HuH-7.5 (cell line): ENCODE results near the gene FAM174C.

Experiments
- DNase-seq: peaks from one replicate; pipeline ENCODE4 v3.0.0; 2011; ENCODE audit warnings: low spot score

Gene FAM174C

GRCh38 chr19:1275260-1275975 lies at the start of gene FAM174C:
FAM174C (plus strand) TSS chr19:1275530; CDS start chr19:1275550, 20 bp downstream.
- peak; percentile 99 for DNase-seq

- DNase-seq: no peak
Measured at GRCh38 chr19:1226227-1226518, 49.2 kb upstream of the FAM174C start.

- DNase-seq: no peak
Measured at GRCh38 chr19:1226522-1227303, 48.6 kb upstream of the FAM174C start.

- no peak for DNase-seq
Measured at GRCh38 chr19:1227304-1228054, 47.9 kb upstream of the FAM174C start.

GRCh38 chr19:1228161-1228957 lies 47.0 kb upstream of the FAM174C start:
- DNase-seq: no peak

GRCh38 chr19:1229056-1229923 lies 46.0 kb upstream of the FAM174C start:
- no peak for DNase-seq

- DNase-seq: no peak
Measured at GRCh38 chr19:1229924-1230782, 45.2 kb upstream of the FAM174C start.

- DNase-seq: peak; percentile 49
Measured at GRCh38 chr19:1230783-1231489, 44.4 kb upstream of the FAM174C start.

GRCh38 chr19:1231729-1232637 lies 43.3 kb upstream of the FAM174C start:
- peak; percentile 32 for DNase-seq

- DNase-seq: no peak
Measured at GRCh38 chr19:1232652-1233072, 42.7 kb upstream of the FAM174C start.

GRCh38 chr19:1233115-1233667 lies 42.1 kb upstream of the FAM174C start:
- no peak for DNase-seq

GRCh38 chr19:1234051-1234954 lies 41.0 kb upstream of the FAM174C start:
- DNase-seq: no peak

- DNase-seq: no peak
Measured at GRCh38 chr19:1234955-1235380, 40.4 kb upstream of the FAM174C start.

GRCh38 chr19:1235625-1236538 lies 39.4 kb upstream of the FAM174C start:
- no peak for DNase-seq

- no peak for DNase-seq
Measured at GRCh38 chr19:1236576-1236975, 38.8 kb upstream of the FAM174C start.
